ENCODE data around the gene USP21. TPM values are rescaled to one million over a fixed set of nuclear protein-coding genes. Genes with fewer than 3 reads are reported as not detected.

The USP21 gene
- total and polyA plus RNA-seq, 3 experiments from 2014 or later = 26.1 to 28.3 (median 27.4) TPM

- peaks cover 3 to 26% (median 9%) of the 10 kb centered on the region in 3 donors for H3K36me3 Mint-ChIP-seq
- no peaks in the 10 kb centered on the region for H3K27me3 Mint-ChIP-seq
- peak overlapping the region; percentile 79 to 98 (median 97) for H3K27ac Mint-ChIP-seq
- Histone ChIP-seq H3K27me3 (ENCODE audit: insufficient read depth, low read length, poor library complexity, severe bottlenecking) (no peaks in the 10 kb centered on the region), H3K9me3 (ENCODE audit: low read length) (no peaks in the 10 kb centered on the region), H3K36me3 (ENCODE audit: insufficient read depth, low read length) (peaks cover 10% of the 10 kb centered on the region), H3K27ac (ENCODE audit: low read depth, low read length) (peak overlapping the region; percentile 89), H3K4me3 (ENCODE audit: low read length) (no peak overlapping the region), H3K4me1 (ENCODE audit: insufficient read depth, low read length) (peaks cover 58% of the 10 kb centered on the region)
- H3K4me1 Mint-ChIP-seq = peaks cover 53 to 64% (median 62%) of the 10 kb centered on the region in 3 donors
- H3K4me3 Mint-ChIP-seq = peak overlapping the region; percentile 27 to 78 (median 53)
- H3K9me3 Mint-ChIP-seq = no peaks in the 10 kb centered on the region
- ChIA-PET POLR2A (interaction anchor here (0.5 to 1.0 kb wide), 2 partner anchors 21 to 106 kb away, joined by 12 read pairs; no protein-coding TSS in a partner anchor), CTCF (interaction anchor here (1.4 to 14.0 kb wide), 5 partner anchors 8 to 181 kb away, joined by 4 to 197 read pairs (median 15); partner anchors contain the start of genes APOA2, PPOX and TOMM40L)
- peak in 1 of 5 donors; percentile 42 for DNase-seq
Observed at GRCh38 chr1:161200421-161200991, 41.2 kb downstream of the USP21 start.

DNA sequence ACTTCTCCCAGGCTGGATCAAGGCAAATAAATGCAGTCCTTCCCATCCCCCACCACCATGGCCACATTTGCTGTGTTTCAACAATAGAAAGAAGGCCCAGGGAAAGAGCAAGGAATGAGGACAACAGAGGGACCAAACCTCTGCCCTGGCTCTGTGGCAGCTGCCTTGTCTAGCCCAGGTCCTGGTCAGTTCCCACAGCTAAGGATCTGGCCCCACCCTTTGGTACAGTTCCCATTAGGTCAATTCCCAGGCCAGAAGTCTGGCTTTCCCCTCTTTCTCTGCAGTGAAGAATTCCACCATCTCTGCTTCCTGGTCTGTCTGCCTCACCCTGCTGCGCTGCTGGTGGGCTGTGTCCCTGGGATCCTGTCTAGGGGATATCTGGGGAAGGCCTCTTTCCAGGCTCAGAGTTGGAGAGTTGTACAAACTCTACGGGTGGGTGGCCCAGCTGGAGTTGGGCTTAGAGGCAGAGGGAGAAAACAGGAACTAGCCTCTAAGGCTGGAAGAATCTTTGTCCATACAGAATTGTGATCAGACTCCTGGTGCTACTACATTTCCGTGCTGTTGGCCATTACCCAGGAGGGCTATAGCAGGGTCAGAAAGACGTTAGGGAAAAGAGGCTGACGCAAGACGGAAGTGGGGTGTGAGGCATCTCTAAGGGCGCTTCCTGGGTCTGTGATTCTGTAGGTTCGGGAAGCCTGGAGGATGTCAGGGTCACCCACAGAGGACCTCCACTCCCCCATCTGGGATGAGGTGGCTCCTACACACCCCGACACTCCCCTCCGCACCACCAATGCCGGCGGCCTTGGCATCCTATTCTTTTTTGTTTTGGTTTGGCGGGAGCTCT, 41.9 kb downstream of the USP21 start:
- Mint-ChIP-seq H3K4me1 (peaks cover 56 to 66% (median 64%) of the 10 kb centered on the region in 3 donors), H3K9me3 (no peaks in the 10 kb centered on the region), H3K36me3 (peaks cover 3 to 33% (median 12%) of the 10 kb centered on the region in 3 donors), H3K27ac (peak overlapping the region; percentile 96 to 99 (median 98)), H3K4me3 (peak overlapping the region; percentile 93 to 97 (median 95)), H3K27me3 (no peaks in the 10 kb centered on the region)
- Histone ChIP-seq H3K4me1 (ENCODE audit: insufficient read depth, low read length) (peaks cover 56% of the 10 kb centered on the region), H3K27ac (ENCODE audit: low read depth, low read length) (peak overlapping the region; percentile 89), H3K36me3 (ENCODE audit: insufficient read depth, low read length) (peaks cover 17% of the 10 kb centered on the region), H3K27me3 (ENCODE audit: insufficient read depth, low read length, poor library complexity, severe bottlenecking) (no peaks in the 10 kb centered on the region), H3K4me3 (ENCODE audit: low read length) (peak overlapping the region; percentile 99), H3K9me3 (ENCODE audit: low read length) (no peaks in the 10 kb centered on the region)
- POLR2A ChIA-PET = interaction anchor here (0.5 to 2.3 kb wide), 15 partner anchors 9 to 130 kb away, joined by 3 to 51 read pairs (median 7); partner anchors contain the start of genes B4GALT3, DEDD, PPOX and SDHC
- CTCF ChIA-PET = interaction anchor here (1.4 to 14.0 kb wide), 8 partner anchors 9 to 181 kb away, joined by 4 to 197 read pairs (median 12); partner anchors contain the start of genes APOA2, PPOX and TOMM40L
- DNase-seq = no peak

DNA sequence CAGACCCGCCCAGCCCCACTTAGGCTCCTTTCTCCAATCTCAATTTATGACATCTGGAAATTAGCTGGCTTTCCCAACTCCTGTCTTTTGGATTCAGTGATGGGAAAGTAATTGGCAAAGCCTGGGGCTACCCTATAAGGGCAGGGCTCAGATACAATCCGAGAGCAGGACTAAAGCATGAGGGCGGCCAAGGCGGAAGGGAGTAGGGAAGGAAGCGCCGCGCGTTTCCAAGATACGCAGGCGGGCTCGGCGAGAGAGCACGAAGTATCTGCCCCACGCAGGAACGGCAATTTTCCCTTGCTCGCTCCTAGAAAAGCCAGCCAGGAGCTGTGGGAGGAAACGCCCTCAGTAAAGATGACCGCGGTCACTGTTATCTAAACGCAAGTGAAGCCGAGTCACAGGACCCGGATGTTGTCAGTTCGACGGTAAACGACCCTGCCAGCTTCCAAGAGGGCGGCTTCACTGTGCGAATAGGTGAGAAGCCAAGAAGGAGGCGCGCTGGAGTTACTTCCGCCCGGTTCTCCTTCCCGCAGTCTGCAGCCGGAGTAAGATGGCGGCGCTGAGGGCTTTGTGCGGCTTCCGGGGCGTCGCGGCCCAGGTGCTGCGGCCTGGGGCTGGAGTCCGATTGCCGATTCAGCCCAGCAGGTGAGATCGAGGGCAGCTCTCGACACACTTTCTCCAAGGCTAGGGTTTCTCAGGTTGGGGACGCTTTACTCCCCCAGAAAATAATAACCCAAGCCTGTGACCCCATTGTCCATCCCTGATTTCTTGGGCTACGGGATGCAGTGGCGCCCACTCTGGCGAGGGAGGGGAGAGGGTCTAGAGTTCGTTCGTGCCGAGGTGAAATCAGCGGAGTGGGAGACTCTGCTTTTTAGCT, 42.8 kb downstream of the USP21 start, which contains the start of gene NDUFS2:
NDUFS2 (plus strand) TSS at position 532 of the 877 bp plus-strand sequence; CDS start at position 551, 19 bp downstream.
- CTCF ChIA-PET = interaction anchor here (1.0 to 14.0 kb wide), 12 partner anchors 9 to 198 kb away, joined by 3 to 197 read pairs (median 10); partner anchors contain the start of genes APOA2, PPOX, SDHC and TOMM40L
- DNase-seq = peak; percentile 92 to 98 (median 93)
- Mint-ChIP-seq H3K9me3 (no peaks in the 10 kb centered on the region), H3K36me3 (peaks cover 3 to 42% (median 16%) of the 10 kb centered on the region in 3 donors), H3K4me3 (peak within 1 kb of the TSS; percentile 93 to 97 (median 95)), H3K4me1 (peaks cover 59 to 73% (median 71%) of the 10 kb centered on the region in 3 donors), H3K27ac (peak within 1 kb of the TSS; percentile 96 to 99 (median 98)), H3K27me3 (no peaks in the 10 kb centered on the region)
- H3K36me3 ChIP-seq (ENCODE audit: insufficient read depth, low read length) = peaks cover 24% of the 10 kb centered on the region
- H3K4me3 ChIP-seq (ENCODE audit: low read length) = peak within 1 kb of the TSS; percentile 99
- POLR2A ChIA-PET = interaction anchor here (0.5 to 2.3 kb wide), 17 partner anchors 10 to 133 kb away, joined by 3 to 51 read pairs (median 7); partner anchors contain the start of genes ARHGAP30, B4GALT3, DEDD and PPOX
- H3K27ac ChIP-seq (ENCODE audit: low read depth, low read length) = peak within 1 kb of the TSS; percentile 89
- peaks cover 59% of the 10 kb centered on the region for H3K4me1 ChIP-seq (ENCODE audit: insufficient read depth, low read length)
- no peaks in the 10 kb centered on the region for H3K27me3 ChIP-seq (ENCODE audit: insufficient read depth, low read length, poor library complexity, severe bottlenecking)
- no peaks in the 10 kb centered on the region for H3K9me3 ChIP-seq (ENCODE audit: low read length)

DNA sequence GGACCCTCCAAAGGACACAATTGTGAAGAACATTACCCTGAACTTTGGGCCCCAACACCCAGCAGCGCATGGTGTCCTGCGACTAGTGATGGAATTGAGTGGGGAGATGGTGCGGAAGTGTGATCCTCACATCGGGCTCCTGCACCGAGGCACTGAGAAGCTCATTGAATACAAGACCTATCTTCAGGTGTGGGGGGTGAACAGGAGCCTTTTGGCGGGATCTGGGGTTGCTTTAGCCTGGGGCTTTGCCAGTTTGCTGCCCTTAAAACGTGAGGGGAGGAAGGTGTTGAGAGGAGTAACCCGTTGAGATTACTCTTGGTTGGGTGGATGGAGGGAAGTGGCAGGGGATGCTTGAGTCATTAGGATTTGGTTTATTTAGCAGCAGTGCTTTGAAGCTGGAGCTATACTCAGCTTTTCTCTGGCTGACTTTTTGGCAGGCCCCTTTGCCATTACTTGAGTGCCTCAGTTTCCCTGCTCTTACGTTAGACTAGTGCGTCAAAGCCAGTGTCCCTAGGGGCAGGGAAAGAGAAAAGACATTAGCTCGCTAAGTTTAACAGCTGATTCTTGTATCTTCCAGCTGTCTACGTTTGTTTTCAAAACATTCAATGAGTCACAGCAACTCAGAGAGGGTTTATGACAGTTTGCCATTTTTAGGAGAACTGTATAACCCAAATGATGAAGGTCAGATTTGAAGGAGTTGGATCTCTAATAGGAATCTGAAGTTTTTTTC, 47.3 kb downstream of the USP21 start:
- no peaks in the 10 kb centered on the region for H3K27me3 ChIP-seq (ENCODE audit: insufficient read depth, low read length, poor library complexity, severe bottlenecking)
- ChIA-PET CTCF (interaction anchor here (1.0 to 14.0 kb wide), 3 partner anchors 9 to 99 kb away, joined by 3 to 197 read pairs (median 3); partner anchors contain the start of genes APOA2, FCER1G and TOMM40L), POLR2A (interaction anchor here (0.6 to 1.5 kb wide), 2 partner anchors 19 kb away, joined by 3 to 4 read pairs; partner anchors contain the start of gene TOMM40L)
- peaks cover 55% of the 10 kb centered on the region for H3K36me3 ChIP-seq (ENCODE audit: insufficient read depth, low read length)
- H3K4me3 ChIP-seq (ENCODE audit: low read length) = no peak overlapping the region
- no peaks in the 10 kb centered on the region for H3K9me3 ChIP-seq (ENCODE audit: low read length)
- Mint-ChIP-seq H3K36me3 (peaks cover 14 to 79% (median 33%) of the 10 kb centered on the region in 3 donors), H3K27me3 (no peaks in the 10 kb centered on the region), H3K9me3 (no peaks in the 10 kb centered on the region), H3K4me3 (no peak overlapping the region), H3K4me1 (peaks cover 51 to 67% (median 61%) of the 10 kb centered on the region in 3 donors), H3K27ac (peak overlapping the region in 3 of 8 donors; percentile 53 to 67 (median 57))
- H3K4me1 ChIP-seq (ENCODE audit: insufficient read depth, low read length) = peaks cover 50% of the 10 kb centered on the region
- DNase-seq = no peak
- H3K27ac ChIP-seq (ENCODE audit: low read depth, low read length) = no peak overlapping the region

GRCh38 chr1:161207173-161207572, 47.9 kb downstream of the USP21 start:
- no peak overlapping the region for H3K4me3 Mint-ChIP-seq
- peaks cover 14 to 84% (median 33%) of the 10 kb centered on the region in 3 donors for H3K36me3 Mint-ChIP-seq
- ChIA-PET CTCF (interaction anchor here (1.0 to 14.0 kb wide), 3 partner anchors 8 to 99 kb away, joined by 3 to 197 read pairs (median 3); partner anchors contain the start of genes APOA2, FCER1G and TOMM40L), POLR2A (no interaction called here)
- Histone ChIP-seq H3K36me3 (ENCODE audit: insufficient read depth, low read length) (peaks cover 61% of the 10 kb centered on the region), H3K4me3 (ENCODE audit: low read length) (no peak overlapping the region), H3K27ac (ENCODE audit: low read depth, low read length) (no peak overlapping the region), H3K27me3 (ENCODE audit: insufficient read depth, low read length, poor library complexity, severe bottlenecking) (no peaks in the 10 kb centered on the region), H3K9me3 (ENCODE audit: low read length) (no peaks in the 10 kb centered on the region), H3K4me1 (ENCODE audit: insufficient read depth, low read length) (peaks cover 46% of the 10 kb centered on the region)
- H3K9me3 Mint-ChIP-seq = no peaks in the 10 kb centered on the region
- no peak overlapping the region for H3K27ac Mint-ChIP-seq
- no peak for DNase-seq
- H3K27me3 Mint-ChIP-seq = no peaks in the 10 kb centered on the region
- H3K4me1 Mint-ChIP-seq = peaks cover 45 to 61% (median 55%) of the 10 kb centered on the region in 3 donors

DNA sequence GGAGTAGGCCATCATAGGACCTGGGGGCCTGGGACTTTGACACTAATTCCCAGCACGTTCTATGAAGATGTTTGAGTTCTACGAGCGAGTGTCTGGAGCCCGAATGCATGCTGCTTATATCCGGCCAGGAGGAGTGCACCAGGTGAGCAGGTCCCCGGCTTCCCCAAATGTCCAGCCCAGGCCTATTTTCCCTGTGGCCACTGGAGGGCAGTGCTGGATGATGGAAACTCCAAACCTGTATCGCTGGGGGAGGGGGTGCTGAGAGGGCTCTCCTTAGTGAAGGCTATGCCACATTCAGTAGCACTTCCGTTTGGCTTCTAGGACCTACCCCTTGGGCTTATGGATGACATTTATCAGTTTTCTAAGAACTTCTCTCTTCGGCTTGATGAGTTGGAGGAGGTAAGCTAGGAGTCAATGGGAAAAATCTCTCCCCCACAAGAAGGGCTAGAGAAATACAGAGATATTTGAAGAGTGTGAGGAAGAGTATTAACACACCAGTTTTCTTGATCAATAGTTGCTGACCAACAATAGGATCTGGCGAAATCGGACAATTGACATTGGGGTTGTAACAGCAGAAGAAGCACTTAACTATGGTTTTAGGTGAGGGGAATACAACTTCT, 50.6 kb downstream of the USP21 start:
- peaks cover 24 to 90% (median 43%) of the 10 kb centered on the region in 3 donors for H3K36me3 Mint-ChIP-seq
- peaks cover 69% of the 10 kb centered on the region for H3K36me3 ChIP-seq (ENCODE audit: insufficient read depth, low read length)
- H3K9me3 Mint-ChIP-seq = no peaks in the 10 kb centered on the region
- peak overlapping the region in 7 of 8 donors; percentile 34 to 89 (median 77) for H3K27ac Mint-ChIP-seq
- no peak overlapping the region for H3K4me3 ChIP-seq (ENCODE audit: low read length)
- ChIA-PET CTCF (interaction anchor here (1.0 to 14.0 kb wide), 9 partner anchors 10 to 172 kb away, joined by 3 to 197 read pairs (median 5); partner anchors contain the start of genes APOA2 and TOMM40L), POLR2A (no interaction called here)
- H3K27me3 Mint-ChIP-seq = no peaks in the 10 kb centered on the region
- DNase-seq = peak; percentile 44 to 80 (median 57)
- no peak overlapping the region for H3K27ac ChIP-seq (ENCODE audit: low read depth, low read length)
- no peak overlapping the region for H3K4me3 Mint-ChIP-seq
- H3K27me3 ChIP-seq (ENCODE audit: insufficient read depth, low read length, poor library complexity, severe bottlenecking) = no peaks in the 10 kb centered on the region
- peaks cover 26 to 37% (median 32%) of the 10 kb centered on the region in 3 donors for H3K4me1 Mint-ChIP-seq
- no peaks in the 10 kb centered on the region for H3K9me3 ChIP-seq (ENCODE audit: low read length)
- H3K4me1 ChIP-seq (ENCODE audit: insufficient read depth, low read length) = peaks cover 26% of the 10 kb centered on the region
